ENCODE results near the gene PLOD3.

PLOD3 gene

DNA sequence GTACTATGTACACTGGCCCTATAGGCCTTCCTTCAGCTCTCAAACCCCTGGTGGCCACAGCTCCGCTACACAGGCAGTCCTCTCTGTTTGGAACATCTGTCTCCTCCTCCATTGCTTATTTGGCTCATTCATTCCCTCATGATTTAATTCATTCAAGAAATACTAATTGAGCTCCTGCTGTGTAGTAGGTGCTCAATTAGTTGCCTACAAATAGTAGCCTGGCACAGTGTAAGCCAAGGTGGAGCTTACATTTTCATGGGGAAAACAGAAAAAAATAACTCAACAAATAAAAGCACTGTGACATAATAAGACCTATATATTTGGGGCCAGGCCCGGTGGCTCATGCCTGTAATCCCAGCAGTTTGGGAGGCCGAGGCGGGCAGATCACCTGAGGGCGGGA, 30.9 kb upstream of the PLOD3 start:
- Histone ChIP-seq H3K27me3 (ENCODE audit: low read depth, low read length) (no peaks in the 10 kb centered on the region), H4K20me1 (ENCODE audit: insufficient read depth, low read length) (0 out of 2 replicates have a peak, but pooled peaks cover 2% of the 10 kb centered on the region), H2AFZ (ENCODE audit: low read depth, low read length) (no peak overlapping the region), H3K9me3 (ENCODE audit: insufficient read depth, low read length) (no peaks in the 10 kb centered on the region), H3K27ac (ENCODE audit: low read length) (no peak overlapping the region), H3K9ac (ENCODE audit: low read length) (no peak overlapping the region), H3K4me2 (ENCODE audit: low read length) (no peak overlapping the region), H3K79me2 (ENCODE audit: low read length) (peaks cover 78% of the 10 kb centered on the region), H3K4me3 (ENCODE audit: low read length) (no peak overlapping the region), H3K36me3 (replicated peaks; ENCODE audit: low read depth, low read length) (peaks cover 21% of the 10 kb centered on the region), H3K4me1 (ENCODE audit: low read length) (peaks cover 31% of the 10 kb centered on the region)
- TF ChIP-seq EZH2phosphoT487 (IDR thresholded peaks at IDR 0.05; ENCODE audit: low read depth), result no peak

DNA sequence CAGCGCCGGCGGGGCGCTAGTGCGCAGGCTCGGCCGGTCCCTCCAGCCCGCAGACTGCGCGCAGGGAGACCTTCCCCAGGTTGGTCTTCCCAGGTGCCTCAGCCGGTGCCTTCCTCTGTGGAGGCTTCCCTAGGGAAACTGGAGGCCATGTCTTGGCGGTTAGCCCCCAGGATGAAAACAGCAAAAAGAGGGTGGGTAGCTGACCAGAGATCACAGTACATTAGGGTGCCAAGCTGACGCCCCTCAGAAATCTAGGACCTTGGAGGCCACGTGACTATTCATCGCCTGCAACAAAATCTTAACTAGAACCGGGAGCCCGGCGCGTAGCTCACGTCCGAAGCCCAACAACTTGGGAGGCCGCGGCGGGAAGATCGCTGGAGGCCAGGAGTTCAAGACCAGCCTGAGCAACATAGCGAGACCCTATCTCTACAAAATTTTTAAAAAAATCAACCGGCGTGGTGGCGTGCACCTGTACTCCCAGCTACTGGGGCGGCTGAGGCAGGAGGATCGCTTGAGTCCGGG, 27.8 kb upstream of the PLOD3 start:
- peaks cover 77% of the 10 kb centered on the region for H3K79me2 ChIP-seq (ENCODE audit: low read length)
- H2AFZ ChIP-seq (ENCODE audit: low read depth, low read length), result no peak overlapping the region; the same call in 1 of the 2 replicates
- peaks cover 17% of the 10 kb centered on the region for H3K36me3 ChIP-seq (replicated peaks; ENCODE audit: low read depth, low read length)

DNA sequence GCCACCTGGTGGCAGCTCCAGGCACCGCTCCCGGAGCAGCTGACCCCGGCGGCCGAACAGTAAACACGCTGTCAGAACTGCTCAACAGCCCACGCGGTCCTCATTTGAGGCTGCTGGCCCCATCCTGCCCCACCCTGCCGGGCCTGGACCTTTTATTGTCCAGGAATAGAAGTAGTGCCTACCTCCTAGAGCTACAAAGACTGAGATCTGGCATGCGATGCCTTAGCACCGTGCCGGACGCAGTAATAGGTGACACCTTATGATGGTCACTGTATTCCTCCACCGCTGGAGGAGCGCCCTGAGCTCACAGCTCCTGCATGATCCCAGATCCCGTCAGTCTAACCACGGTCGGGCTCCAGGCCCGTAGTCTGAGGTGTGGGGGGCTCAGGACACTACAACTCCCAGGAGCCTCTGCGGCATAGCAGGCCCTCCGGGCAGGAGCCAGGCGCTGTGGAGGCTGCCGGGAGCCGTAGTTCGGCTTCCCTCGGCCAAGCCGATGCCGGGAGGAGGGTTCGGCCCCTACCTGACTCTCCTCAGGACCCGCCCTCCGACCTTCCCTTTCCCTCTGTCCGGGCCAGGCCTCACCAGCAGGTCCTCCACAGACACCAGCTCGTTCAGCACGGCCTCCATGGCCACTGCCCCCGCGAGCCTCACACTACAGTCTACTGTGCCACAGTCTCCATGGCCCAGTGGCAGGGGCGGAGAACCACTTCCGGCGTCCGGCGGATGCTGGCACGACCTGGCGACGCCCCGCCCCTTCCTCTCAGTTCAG, 27.2 kb upstream of the PLOD3 start, which contains the start of gene FIS1:
Gene FIS1, minus strand, starts transcription at position 707 of the 772 bp plus-strand sequence. Its CDS starts 77 bp downstream, at position 630.
- no peaks in the 10 kb centered on the region for H3K27me3 ChIP-seq (ENCODE audit: low read depth, low read length)
- H3K9me3 ChIP-seq (ENCODE audit: insufficient read depth, low read length), result no peaks in the 10 kb centered on the region
- H3K9ac ChIP-seq (ENCODE audit: low read length), result peak within 1 kb of the TSS; percentile 89
- no peak within 1 kb of the TSS; the same call in 1 of the 2 replicates for H2AFZ ChIP-seq (ENCODE audit: low read depth, low read length)
- H3K27ac ChIP-seq (ENCODE audit: low read length), result peak within 1 kb of the TSS; percentile 54
- 0 out of 2 replicates have a peak, but pooled peaks cover 2% of the 10 kb centered on the region for H4K20me1 ChIP-seq (ENCODE audit: insufficient read depth, low read length)
- peaks cover 71% of the 10 kb centered on the region for H3K79me2 ChIP-seq (ENCODE audit: low read length)
- peaks cover 17% of the 10 kb centered on the region for H3K36me3 ChIP-seq (replicated peaks; ENCODE audit: low read depth, low read length)
- H3K4me3 ChIP-seq (ENCODE audit: low read length), result peak within 1 kb of the TSS; percentile 96
- peaks cover 9% of the 10 kb centered on the region for H3K4me1 ChIP-seq (ENCODE audit: low read length)
- TF ChIP-seq, protein P1, sequence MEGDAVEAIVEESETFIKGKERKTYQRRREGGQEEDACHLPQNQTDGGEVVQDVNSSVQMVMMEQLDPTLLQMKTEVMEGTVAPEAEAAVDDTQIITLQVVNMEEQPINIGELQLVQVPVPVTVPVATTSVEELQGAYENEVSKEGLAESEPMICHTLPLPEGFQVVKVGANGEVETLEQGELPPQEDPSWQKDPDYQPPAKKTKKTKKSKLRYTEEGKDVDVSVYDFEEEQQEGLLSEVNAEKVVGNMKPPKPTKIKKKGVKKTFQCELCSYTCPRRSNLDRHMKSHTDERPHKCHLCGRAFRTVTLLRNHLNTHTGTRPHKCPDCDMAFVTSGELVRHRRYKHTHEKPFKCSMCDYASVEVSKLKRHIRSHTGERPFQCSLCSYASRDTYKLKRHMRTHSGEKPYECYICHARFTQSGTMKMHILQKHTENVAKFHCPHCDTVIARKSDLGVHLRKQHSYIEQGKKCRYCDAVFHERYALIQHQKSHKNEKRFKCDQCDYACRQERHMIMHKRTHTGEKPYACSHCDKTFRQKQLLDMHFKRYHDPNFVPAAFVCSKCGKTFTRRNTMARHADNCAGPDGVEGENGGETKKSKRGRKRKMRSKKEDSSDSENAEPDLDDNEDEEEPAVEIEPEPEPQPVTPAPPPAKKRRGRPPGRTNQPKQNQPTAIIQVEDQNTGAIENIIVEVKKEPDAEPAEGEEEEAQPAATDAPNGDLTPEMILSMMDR (IDR thresholded peaks at IDR 0.05; ENCODE audit: low read depth, low read length), result peak; percentile 77
- TF ChIP-seq EZH2phosphoT487 (IDR thresholded peaks at IDR 0.05; ENCODE audit: low read depth), result no peak
- H3K4me2 ChIP-seq (ENCODE audit: low read length), result peak within 1 kb of the TSS; percentile 89

More for the DNA sequence above, 27.8 kb upstream of the PLOD3 start:
- no peak for TF ChIP-seq EZH2phosphoT487 (IDR thresholded peaks at IDR 0.05; ENCODE audit: low read depth)
- TF ChIP-seq, protein P1 (IDR thresholded peaks at IDR 0.05; ENCODE audit: low read depth, low read length), result no peak
- Histone ChIP-seq H3K9me3 (ENCODE audit: insufficient read depth, low read length) (no peaks in the 10 kb centered on the region), H3K4me3 (ENCODE audit: low read length) (peak overlapping the region; percentile 96), H3K27ac (ENCODE audit: low read length) (peak overlapping the region; percentile 54; the same call in 1 of the 2 replicates), H3K27me3 (ENCODE audit: low read depth, low read length) (no peaks in the 10 kb centered on the region), H3K4me1 (ENCODE audit: low read length) (peaks cover 16% of the 10 kb centered on the region), H4K20me1 (ENCODE audit: insufficient read depth, low read length) (0 out of 2 replicates have a peak, but pooled peaks cover 2% of the 10 kb centered on the region), H3K9ac (ENCODE audit: low read length) (peak overlapping the region; percentile 89; the same call in 1 of the 2 replicates), H3K4me2 (ENCODE audit: low read length) (peak overlapping the region; percentile 89)

DNA sequence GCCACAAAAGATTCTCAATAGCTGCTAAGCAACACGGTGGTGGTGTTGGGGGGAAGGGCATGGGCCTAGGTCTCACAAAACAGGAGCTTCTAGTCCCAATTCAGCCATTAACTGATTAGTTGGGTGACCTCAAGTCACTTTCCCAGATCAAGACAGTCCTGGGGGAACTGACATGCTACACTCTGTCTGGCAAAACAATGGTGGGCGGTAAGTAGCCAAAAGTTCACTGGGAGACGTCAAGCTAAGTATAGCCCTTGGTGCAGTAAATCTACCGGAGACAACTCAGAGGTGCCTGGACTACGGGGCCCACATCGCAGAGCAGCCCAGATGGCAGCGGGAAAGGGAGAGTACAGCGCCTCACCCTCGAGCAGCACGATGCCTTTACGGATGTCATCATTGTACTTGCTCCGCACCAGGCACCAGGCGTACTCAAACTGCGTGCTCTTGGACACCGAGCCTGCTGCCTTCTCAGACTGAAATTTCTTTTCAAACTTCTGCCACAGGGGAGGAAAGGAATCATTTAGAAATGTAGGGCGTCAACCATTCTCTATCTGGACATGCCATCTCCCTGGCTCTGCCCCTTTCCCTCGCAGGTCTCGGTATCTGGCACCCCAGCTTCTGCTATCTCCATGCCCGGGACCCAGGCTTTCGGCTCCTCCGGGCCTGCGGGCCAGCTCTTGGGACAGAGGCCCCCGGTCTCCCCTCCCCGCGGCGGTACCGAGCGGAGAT, 26.4 kb upstream of the PLOD3 start:
- peaks cover 63% of the 10 kb centered on the region for H3K79me2 ChIP-seq (ENCODE audit: low read length)
- H4K20me1 ChIP-seq (ENCODE audit: insufficient read depth, low read length), result 0 out of 2 replicates have a peak, but pooled peaks cover 2% of the 10 kb centered on the region
- H3K9me3 ChIP-seq (ENCODE audit: insufficient read depth, low read length), result no peaks in the 10 kb centered on the region
- H3K4me2 ChIP-seq (ENCODE audit: low read length), result peak overlapping the region; percentile 89
- peak overlapping the region; percentile 89 for H3K9ac ChIP-seq (ENCODE audit: low read length)
- TF ChIP-seq, protein P1 (IDR thresholded peaks at IDR 0.05; ENCODE audit: low read depth, low read length), result no peak
- no peak for TF ChIP-seq EZH2phosphoT487 (IDR thresholded peaks at IDR 0.05; ENCODE audit: low read depth)
- H3K4me3 ChIP-seq (ENCODE audit: low read length), result peak overlapping the region; percentile 96
- H3K36me3 ChIP-seq (replicated peaks; ENCODE audit: low read depth, low read length), result peaks cover 13% of the 10 kb centered on the region
- peaks cover 9% of the 10 kb centered on the region for H3K4me1 ChIP-seq (ENCODE audit: low read length)
- no peaks in the 10 kb centered on the region for H3K27me3 ChIP-seq (ENCODE audit: low read depth, low read length)
- no peak overlapping the region for H3K27ac ChIP-seq (ENCODE audit: low read length)
- no peak overlapping the region for H2AFZ ChIP-seq (ENCODE audit: low read depth, low read length)

All from OCI-LY3 (cell line).